Cardiac muscle cell (in vitro differentiated cells and primary cell): ENCODE measurements around the gene MYO1B. TPM values are rescaled to one million over a fixed set of nuclear protein-coding genes. Genes with fewer than 3 reads are reported as not detected.

Experiments
- DNase-seq, 2 donors: peaks; one replicate each; pipeline versions ENCODE4 v3.0.0 to v3.0.0-alpha.2; 2010 to 2017; ENCODE audit warnings: low read depth in 1 of 2, low spot score in 1 of 2
- H3K27ac ChIP-seq: fragments of 200-600 bp; sonication (generic); 2 replicates; pipeline ENCODE4 v1.5.1; 2016
- H3K27me3 ChIP-seq: fragments of 200-600 bp; sonication (generic); 2 replicates; pipeline ENCODE4 v1.6.0; 2016; ENCODE audit warnings: control low read depth
- H3K36me3 ChIP-seq: fragments of 200-600 bp; sonication (generic); 2 replicates; pipeline ENCODE4 v1.5.1; 2016; ENCODE audit warnings: control low read depth
- H3K4me1 ChIP-seq: fragments of 200-600 bp; sonication (generic); 2 replicates; pipeline ENCODE4 v1.8.1; 2017; ENCODE audit warnings: low read depth, mild to moderate bottlenecking, mixed run types
- H3K4me3 ChIP-seq: fragments of 200-600 bp; sonication (generic); 2 replicates; pipeline ENCODE4 v1.5.1; 2016; ENCODE audit warnings: mild to moderate bottlenecking
- H3K9me3 ChIP-seq: fragments of 200-600 bp; sonication (generic); 2 replicates; pipeline ENCODE4 v1.5.1; 2017; ENCODE audit warnings: low read depth, mild to moderate bottlenecking, control low read depth
- polyA plus RNA-seq: library from polyadenylated mRNA; unstranded; fragments of >200 nt; fragmentation: Nextera tagmentation; extraction: Ambion mirVana; gene quantifications from 2 replicates; pipeline ENCODE4 v1.2.1, GENCODE V29; 2016
- total RNA-seq: library from RNA; depleted of rRNA; stranded (reverse); fragments of >200 nt; gene quantifications from 2 replicates; pipeline ENCODE4 v1.2.3, GENCODE V29; 2016
- TF ChIP-seq, protein P1 (sequence below): IDR thresholded peaks from 2 replicates; pipeline ENCODE4 v1.5.1; 2012; ENCODE audit warnings: low read depth, mild to moderate bottlenecking, low read length

The MYO1B gene
- total and polyA plus RNA-seq, 2 experiments from 2014 or later: 33.1 to 44.5 TPM

DNA sequence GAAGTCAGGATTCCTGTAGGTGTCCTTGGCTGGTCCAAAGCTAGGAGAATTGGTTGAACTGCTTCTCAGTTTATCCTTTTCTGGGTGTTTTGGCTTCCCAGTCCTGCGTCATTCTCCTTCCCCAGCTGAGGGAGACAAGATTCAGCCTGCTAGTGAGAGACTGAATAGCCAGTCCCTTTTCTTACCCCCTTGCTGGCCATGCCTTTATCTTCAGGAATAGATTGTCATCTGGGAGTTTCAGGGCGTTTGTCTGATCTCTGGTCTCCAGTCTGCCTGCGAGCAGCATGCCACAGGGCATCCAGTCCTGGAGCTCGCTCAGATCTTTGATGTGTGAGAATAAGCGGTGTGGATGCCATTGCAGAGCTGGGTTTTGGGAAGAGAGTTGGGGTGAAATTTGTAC, 5.8 kb downstream of the MYO1B start:
- Histone ChIP-seq H3K4me1 (peaks cover 46% of the 10 kb centered on the region), H3K4me3 (no peak overlapping the region), H3K27ac (no peak overlapping the region), H3K36me3 (no peaks in the 10 kb centered on the region), H3K9me3 (no peaks in the 10 kb centered on the region), H3K27me3 (no peaks in the 10 kb centered on the region)
- DNase-seq: no peak
- TF ChIP-seq, protein P1, sequence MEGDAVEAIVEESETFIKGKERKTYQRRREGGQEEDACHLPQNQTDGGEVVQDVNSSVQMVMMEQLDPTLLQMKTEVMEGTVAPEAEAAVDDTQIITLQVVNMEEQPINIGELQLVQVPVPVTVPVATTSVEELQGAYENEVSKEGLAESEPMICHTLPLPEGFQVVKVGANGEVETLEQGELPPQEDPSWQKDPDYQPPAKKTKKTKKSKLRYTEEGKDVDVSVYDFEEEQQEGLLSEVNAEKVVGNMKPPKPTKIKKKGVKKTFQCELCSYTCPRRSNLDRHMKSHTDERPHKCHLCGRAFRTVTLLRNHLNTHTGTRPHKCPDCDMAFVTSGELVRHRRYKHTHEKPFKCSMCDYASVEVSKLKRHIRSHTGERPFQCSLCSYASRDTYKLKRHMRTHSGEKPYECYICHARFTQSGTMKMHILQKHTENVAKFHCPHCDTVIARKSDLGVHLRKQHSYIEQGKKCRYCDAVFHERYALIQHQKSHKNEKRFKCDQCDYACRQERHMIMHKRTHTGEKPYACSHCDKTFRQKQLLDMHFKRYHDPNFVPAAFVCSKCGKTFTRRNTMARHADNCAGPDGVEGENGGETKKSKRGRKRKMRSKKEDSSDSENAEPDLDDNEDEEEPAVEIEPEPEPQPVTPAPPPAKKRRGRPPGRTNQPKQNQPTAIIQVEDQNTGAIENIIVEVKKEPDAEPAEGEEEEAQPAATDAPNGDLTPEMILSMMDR: no peak

DNA sequence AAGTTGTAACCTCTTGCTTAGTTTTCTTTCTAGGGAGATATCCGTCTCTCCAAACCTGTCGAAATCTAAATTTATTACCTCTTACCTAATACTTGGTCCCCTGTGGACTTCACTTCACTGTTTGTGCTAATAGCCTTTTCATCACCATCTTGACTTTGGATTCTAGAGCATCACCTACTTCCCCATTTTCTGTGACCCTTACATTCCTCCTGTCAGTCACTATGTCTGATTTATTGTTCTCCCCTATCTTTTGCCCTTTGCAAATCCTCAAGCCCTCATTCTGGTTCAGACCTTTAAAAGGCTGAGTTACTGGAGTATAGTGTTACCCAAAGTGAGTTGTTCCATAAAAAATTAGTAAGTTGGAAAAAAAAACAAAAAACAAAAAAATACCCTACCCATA, 7.5 kb downstream of the MYO1B start:
- TF ChIP-seq, protein P1: no peak
- Histone ChIP-seq H3K4me3 (no peak overlapping the region), H3K4me1 (peaks cover 34% of the 10 kb centered on the region)

DNA sequence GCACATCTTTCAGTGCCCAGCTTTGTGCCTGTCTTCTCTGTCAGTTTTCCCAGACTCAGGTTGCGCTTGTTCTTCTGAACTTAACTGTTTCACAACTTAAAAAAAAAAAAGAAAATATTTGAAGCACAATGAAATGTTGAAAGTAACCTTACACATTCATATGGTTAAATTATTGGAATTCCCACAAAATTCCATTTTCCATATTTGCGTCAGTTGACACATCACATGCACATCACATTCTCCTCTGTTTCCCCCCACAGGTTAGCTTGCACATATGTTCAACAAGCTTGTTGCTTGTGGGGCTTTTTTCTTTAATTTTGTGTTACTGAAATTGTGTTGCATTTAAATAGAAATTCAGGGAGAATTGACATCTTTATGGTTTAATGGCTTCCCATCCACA, 8.3 kb downstream of the MYO1B start:
- Histone ChIP-seq H3K4me1 (peaks cover 32% of the 10 kb centered on the region), H3K27me3 (no peaks in the 10 kb centered on the region), H3K9me3 (no peaks in the 10 kb centered on the region), H3K36me3 (no peaks in the 10 kb centered on the region), H3K4me3 (no peak overlapping the region), H3K27ac (no peak overlapping the region)
- TF ChIP-seq, protein P1: no peak
- DNase-seq: no peak

More for the DNA sequence above, 7.5 kb downstream of the MYO1B start:
- Histone ChIP-seq H3K9me3 (no peaks in the 10 kb centered on the region), H3K27ac (no peak overlapping the region), H3K27me3 (no peaks in the 10 kb centered on the region), H3K36me3 (no peaks in the 10 kb centered on the region)
- peak in 1 of 2 donors; percentile 39 for DNase-seq

DNA sequence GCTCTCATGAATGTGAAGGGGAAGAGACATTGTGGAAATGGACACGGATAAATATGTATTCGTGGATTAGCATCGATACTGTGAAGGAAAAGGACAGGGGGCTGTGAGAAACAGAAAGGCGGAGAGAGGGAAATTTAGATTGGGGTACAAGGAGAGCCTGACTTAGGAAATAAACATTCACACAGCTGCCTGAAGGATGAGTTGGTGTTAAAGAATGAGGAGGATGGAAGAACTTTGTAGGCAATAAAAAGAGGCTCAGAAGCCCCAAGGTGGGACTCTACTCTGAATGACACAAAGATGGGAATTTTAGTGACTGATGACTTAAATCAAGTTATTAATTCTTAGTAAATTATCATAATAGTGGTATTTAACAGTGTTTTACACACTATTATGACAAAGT, 10.1 kb downstream of the MYO1B start:
- Histone ChIP-seq H3K36me3 (no peaks in the 10 kb centered on the region), H3K27me3 (no peaks in the 10 kb centered on the region), H3K4me1 (peaks cover 28% of the 10 kb centered on the region), H3K9me3 (no peaks in the 10 kb centered on the region), H3K4me3 (no peak overlapping the region), H3K27ac (no peak overlapping the region)
- DNase-seq: no peak
- TF ChIP-seq, protein P1: no peak

DNA sequence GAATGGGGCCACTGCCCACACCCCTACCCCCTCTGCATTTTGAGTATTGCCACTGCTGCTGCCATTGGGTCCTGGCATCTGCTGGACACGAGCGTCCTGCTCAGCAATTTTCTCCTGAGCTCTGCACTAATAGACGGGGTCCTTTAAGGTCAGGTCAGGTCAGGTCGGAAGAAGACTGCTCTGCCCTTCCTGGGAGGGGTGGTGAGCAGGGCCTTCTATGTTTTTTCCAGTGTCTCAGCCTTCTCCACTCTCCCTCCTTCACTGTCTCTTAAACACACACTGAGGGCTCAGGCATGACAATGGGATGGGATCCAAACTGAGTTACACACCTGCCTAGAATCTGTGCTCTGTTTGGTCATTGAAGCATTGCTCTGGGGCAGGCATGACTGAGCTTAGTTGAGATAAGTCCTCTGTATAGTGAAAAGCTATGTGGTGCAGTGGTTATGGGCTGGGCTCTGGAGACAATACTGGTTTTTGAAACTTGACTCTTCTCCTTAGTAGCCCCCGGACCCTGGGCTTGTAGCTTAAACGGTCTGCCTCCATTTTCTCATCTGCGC, 10.6 kb downstream of the MYO1B start:
- TF ChIP-seq, protein P1: no peak
- no peak for DNase-seq
- Histone ChIP-seq H3K27me3 (no peaks in the 10 kb centered on the region), H3K4me3 (no peak overlapping the region), H3K4me1 (peaks cover 24% of the 10 kb centered on the region), H3K36me3 (no peaks in the 10 kb centered on the region), H3K27ac (no peak overlapping the region), H3K9me3 (no peaks in the 10 kb centered on the region)
